ENCODE measurements around the gene HSD17B1.
"Not testable (repeated sequence)": the region's sequence is repeated elsewhere in the genome, so short reads cannot be mapped to it uniquely, and the experiment has no call there.

The HSD17B1 gene

GRCh38 chr17:42525221-42525620 is 27.5 kb upstream of the HSD17B1 start:
- DNase-seq (ENCODE audit: low read depth), result no peak

GRCh38 chr17:42526031-42526444 is 26.7 kb upstream of the HSD17B1 start:
- DNase-seq (ENCODE audit: low read depth), result no peak

GRCh38 chr17:42527932-42528331 is 24.8 kb upstream of the HSD17B1 start:
- no peak for DNase-seq (ENCODE audit: low read depth)

- no peak for DNase-seq (ENCODE audit: low read depth)
Measured at GRCh38 chr17:42529061-42529460, 23.7 kb upstream of the HSD17B1 start.

- DNase-seq (ENCODE audit: low read depth), result no peak
Measured at GRCh38 chr17:42530952-42531454, 21.7 kb upstream of the HSD17B1 start.

GRCh38 chr17:42531455-42532354 is 21.0 kb upstream of the HSD17B1 start:
- no peak for DNase-seq (ENCODE audit: low read depth)

- DNase-seq (ENCODE audit: low read depth), result no peak
Measured at GRCh38 chr17:42535155-42536047, 17.3 kb upstream of the HSD17B1 start.

- DNase-seq (ENCODE audit: low read depth), result peak; percentile 76
Measured at GRCh38 chr17:42536048-42536371, 16.7 kb upstream of the HSD17B1 start, which contains the start of gene NAGLU. NAGLU (plus strand) TSS chr17:42536241; CDS start chr17:42536273, 32 bp downstream.

- DNase-seq (ENCODE audit: low read depth), result no peak
Measured at GRCh38 chr17:42536372-42537155, 16.2 kb upstream of the HSD17B1 start.

- DNase-seq (ENCODE audit: low read depth), result no peak
Measured at GRCh38 chr17:42537156-42537805, 15.4 kb upstream of the HSD17B1 start.

- DNase-seq (ENCODE audit: low read depth), result no peak
Measured at GRCh38 chr17:42537826-42538451, 14.8 kb upstream of the HSD17B1 start.

GRCh38 chr17:42538482-42538881 is 14.2 kb upstream of the HSD17B1 start:
- DNase-seq (ENCODE audit: low read depth), result no peak

- DNase-seq (ENCODE audit: low read depth), result not testable (repeated sequence)
Measured at GRCh38 chr17:42540558-42540957, 12.2 kb upstream of the HSD17B1 start.

- no peak for DNase-seq (ENCODE audit: low read depth)
Measured at GRCh38 chr17:42541041-42541833, 11.5 kb upstream of the HSD17B1 start.

- DNase-seq (ENCODE audit: low read depth), result no peak
Measured at GRCh38 chr17:42543190-42544079, 9.3 kb upstream of the HSD17B1 start.

GRCh38 chr17:42544874-42545283 is 7.8 kb upstream of the HSD17B1 start:
- no peak for DNase-seq (ENCODE audit: low read depth)

GRCh38 chr17:42545755-42546505 is 6.8 kb upstream of the HSD17B1 start:
- DNase-seq (ENCODE audit: low read depth), result not testable (repeated sequence)

GRCh38 chr17:42547001-42547461 is 5.7 kb upstream of the HSD17B1 start:
- DNase-seq (ENCODE audit: low read depth), result no peak
